GM21717 (cell line): ENCODE measurements around the gene ZNF385C.
"Not testable (repeated sequence)": the region's sequence is repeated elsewhere in the genome, so short reads cannot be mapped to it uniquely, and the experiment has no call there.

Experiments
- ATAC-seq: cut with Tn5 transposase; IDR thresholded peaks from one replicate; pipeline ENCODE4 v1.9.1; 2021; ENCODE audit warnings: mild to moderate bottlenecking, moderate library complexity; ENCODE audit not compliant: unreplicated experiment

ZNF385C gene

DNA sequence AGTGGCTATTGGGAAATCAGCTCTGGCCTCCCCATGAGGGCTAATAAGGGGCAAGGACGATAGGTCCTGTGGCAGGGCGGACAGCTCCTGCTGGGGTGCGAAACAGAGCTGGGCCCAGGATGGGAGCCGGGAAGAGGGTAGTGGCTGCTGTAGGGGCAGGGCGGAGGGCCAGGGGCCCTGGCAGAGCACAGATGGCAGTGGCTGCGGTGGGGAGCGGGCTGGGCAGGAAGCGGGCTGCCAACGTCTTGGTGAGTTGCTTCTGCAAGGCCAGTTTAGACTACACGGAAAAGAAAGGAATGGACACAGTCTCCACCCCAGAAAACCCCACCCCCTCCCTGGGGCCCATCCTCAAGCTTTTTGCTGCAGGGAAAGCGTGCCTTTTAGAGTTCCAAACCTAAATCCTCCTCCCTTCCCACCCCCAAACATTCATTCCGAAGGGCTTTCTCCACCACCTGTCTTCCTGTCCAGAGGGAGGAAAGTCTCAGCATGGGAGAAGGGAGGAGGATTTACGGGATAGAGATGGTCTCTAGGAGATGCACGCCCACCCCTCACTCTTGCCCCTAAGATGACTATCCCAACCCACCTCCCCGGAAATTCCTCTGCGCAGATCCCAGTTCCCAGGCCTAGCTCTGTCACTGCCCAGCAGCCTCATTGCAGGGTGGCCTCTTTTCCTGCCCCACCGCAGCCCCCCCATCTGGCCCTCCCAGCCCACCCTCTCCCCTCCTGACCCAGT, 71.2 kb downstream of the ZNF385C start:
- no peak for ATAC-seq

DNA sequence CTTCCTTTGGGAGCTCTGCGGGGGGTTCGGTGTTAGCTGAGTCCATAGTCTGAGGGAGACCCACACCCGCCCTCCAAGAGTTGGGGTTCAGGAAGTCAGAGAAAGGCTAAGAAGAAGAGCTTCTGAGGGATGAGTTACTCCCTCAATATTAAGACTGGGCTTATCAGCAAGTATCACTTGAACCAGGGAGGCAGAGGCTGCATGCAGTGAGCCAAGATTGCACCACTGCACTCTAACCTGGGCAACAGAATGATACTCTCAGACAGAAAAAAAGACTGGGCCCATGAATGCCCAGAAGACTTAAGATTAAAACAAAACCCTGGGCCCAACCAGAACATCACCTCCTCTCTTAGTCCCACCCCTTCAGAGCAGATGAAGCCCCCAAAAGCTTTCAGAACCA, 72.3 kb downstream of the ZNF385C start:
- no peak for ATAC-seq

DNA sequence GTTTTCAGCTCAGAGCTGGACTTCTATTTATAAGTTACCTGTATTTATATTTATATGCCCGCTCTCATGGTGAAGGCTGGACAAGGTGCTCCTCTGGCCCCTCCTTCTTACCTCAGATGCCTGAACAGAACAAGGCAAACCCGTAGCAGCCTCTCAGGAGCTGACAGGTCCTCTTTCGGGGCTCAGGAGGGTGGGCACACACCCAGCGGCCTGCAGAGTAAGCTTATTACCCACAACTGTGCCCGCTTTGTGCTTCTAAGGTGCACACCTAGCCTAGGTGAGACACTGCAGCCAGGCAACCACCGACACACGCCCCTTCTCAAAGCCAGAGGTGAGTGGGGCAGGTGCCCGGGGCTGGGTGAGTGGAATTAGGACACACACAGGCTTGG, 73.1 kb downstream of the ZNF385C start:
- ATAC-seq = no peak

DNA sequence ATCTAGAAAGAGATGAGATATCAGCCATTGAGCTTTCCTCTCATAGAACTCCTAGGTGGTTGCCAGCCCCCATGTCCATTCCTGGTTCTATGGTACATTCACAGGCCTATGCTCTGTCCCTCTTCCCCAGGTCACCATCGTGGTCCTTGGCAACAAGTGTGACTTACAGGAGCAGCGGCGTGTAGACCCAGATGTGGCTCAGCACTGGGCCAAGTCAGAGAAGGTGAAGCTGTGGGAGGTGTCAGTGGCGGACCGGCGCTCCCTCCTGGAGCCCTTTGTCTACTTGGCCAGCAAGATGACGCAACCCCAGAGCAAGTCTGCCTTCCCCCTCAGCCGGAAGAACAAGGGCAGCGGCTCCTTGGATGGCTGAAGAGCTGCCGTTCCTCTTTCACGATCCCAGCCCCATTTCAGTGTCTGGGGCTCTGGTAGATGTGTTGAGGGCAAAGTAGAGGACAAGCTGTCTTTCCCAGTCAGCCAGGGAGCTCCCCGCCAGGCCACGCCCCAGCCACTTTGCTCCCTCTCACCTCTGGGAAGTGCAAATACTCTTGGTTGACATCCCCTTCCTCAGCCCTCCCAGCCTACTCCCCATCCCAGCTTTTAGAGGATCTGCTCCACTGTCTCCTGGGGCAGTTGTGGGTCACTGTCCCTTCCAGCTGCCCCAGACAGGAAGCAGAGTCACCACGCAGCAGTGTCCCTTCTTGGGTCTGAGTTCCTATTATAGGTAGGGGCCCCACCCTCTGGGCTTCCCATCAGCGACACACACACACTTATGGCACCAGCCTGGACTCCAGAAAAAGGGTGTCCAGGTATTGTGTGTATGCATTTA, 74.5 kb downstream of the ZNF385C start:
- no peak for ATAC-seq

DNA sequence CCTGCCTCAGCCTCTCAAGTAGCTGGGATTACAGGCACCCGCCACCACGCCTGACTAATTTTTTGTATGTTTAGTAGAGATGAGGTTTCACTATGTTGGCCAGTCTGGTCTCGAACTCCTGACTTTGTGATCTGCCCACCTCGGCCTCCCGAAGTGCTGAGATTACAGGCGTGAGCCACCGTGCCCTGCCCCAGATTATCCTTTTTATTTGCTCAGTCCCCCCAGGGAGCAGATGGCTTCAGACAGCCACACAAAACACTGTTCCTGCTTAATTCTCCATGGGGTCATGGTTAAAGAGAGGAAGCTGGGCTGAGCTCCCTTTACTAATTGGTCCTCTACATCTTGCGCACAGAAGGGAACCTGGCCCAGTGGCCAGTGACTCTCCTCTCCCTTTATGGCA, 77.4 kb downstream of the ZNF385C start:
- ATAC-seq = not testable (repeated sequence)

DNA sequence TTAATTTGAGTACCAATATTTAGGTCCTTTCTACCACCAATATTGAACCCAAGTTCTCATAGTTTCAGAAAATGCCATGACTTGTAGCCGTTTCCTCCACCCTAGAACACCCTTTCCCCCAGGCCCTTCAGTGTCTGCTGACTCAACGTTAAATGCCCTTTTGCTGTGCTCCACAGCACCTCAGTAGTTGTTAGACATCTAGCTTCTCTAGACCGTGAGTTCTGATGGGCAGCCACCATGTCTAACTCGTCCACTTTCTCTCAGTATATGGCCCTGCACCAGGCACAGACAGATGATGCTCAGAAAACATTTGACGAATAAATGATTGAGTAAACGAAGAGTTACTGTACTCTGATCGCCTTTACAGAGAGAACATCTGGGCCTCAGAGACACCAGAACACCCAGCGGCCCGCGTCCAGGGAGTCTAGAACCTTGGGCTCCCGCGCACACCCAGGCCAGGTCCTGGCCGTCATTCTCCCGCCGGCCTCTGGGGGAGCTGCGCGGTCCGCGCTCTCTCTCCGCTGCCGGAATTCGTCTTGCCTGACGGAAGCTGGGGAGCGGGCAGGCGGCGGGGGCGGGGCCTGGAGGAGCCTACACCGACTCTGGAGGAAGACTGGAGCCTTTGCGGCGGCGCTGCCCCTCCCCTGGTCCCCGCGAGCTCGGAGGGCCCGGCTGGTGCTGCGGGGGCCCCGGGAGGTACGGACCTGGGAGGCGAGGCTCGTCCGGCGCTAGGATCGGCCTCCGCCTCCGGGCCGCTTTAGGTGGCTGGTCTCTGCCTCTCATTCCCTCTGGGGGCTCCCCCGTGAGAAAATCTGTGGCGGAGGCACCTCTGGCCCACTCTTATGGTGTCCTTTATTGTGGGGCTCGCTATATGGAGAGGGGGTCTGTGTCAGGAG, 78.5 kb downstream of the ZNF385C start, which contains the start of gene NKIRAS2:
TSS of gene NKIRAS2 (plus strand) at position 582 of the 896 bp plus-strand sequence. CDS start 1,488 bp downstream, outside the sequence.
- peak; percentile 40 for ATAC-seq

DNA sequence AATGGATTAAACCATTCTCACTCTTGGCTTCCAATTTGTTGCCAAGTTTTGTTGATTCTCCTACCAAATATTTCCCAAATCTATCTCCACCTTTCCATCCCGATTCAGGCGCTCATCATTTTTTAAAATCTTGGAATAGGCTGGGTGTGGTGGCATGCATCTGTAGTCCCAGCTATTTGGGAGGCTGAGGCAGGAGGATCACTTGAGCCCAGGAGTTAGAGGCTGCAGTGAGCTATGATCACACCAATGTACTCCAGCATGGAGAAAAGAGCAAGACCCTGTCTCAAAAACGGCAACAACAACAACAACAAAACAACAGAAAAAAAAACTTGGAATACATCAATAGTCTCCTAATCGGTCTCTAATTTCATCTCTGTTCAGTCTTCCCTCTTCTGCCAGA, 79.3 kb downstream of the ZNF385C start:
- ATAC-seq = no peak

DNA sequence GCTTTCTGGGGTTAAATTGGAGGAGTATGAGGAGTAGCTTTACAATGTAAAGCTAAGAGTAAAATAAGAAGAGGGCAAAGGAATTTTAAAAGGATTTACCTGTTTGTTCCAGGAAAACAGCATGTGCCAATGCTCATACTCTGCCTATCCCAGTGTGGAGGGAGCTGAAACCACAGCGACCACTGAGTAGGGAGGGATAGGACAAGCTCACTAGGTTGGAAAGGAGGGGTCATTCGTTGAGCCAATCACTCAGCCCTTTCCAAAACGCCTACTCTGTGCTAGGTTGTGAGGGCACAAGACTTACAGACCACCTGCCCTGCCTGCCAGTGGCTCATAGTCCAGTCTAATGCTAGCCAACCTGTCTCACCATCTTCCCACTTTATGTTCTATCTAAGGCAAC, 79.9 kb downstream of the ZNF385C start:
- ATAC-seq = no peak

DNA sequence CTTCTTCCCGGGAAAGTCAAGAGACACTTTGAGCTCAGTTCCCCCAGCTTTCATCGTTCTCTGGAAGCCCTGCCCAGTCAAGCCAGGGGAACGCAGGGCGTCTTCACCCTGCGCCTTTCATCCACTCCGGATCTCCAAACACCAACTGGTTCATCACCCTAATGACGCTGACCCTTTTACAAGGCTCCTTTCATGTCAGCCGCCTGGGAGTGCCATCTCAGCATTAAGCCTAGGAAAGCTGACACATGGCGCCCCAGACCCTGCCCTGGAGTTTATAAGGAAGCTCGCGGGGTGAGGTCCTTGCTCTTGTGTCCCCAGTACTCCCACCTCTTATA, 80.4 kb downstream of the ZNF385C start:
- no peak for ATAC-seq

DNA sequence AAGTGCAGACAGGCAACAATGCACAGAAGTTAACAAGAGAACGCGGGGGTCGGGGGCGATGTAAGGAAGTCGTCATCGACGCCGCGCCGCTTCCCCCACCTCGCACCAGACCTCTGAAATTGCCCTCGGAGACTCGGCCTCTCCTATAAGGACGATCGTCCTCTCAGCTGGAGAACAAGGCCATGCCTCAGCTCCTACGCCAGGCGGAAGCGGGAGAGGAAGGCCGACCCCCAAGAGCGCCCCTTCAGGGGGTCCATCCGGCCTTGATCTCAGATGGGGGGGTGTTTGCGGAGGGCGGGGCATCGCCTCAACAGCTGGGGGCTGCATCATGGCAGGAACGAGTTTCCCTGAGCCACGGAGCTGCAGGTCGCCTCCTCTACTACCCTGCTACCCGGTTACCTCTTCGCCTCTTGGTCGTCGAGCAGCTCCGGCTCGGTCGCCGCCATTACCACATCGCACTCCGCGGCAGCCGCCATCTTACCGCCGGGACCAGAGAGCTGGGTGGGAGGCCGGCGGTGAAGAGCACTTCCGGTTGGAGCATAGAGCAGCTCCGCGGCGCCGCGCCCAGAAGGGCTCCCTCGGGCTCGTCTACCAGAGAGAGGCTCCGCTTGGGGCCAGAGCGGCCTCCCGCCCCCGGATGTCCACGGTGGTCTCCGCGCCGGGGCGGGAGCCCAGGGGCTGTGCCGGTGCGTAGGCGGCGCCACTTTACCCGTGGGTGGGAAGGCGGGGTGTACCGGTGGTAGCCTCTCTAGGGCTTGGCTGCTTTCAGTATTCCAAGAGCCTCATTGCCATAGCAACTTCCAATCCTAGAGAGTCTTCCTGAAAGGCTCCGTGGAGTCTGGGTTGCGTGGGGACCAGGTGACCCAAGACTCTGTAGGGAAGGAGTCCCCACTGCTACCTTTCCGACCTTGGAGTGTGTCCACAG, 81.1 kb downstream of the ZNF385C start, which contains the start of gene DNAJC7:
TSS of gene DNAJC7 (minus strand) at position 499 of the 925 bp plus-strand sequence. CDS start at position 476, 23 bp downstream.
- peak; percentile 75 for ATAC-seq

DNA sequence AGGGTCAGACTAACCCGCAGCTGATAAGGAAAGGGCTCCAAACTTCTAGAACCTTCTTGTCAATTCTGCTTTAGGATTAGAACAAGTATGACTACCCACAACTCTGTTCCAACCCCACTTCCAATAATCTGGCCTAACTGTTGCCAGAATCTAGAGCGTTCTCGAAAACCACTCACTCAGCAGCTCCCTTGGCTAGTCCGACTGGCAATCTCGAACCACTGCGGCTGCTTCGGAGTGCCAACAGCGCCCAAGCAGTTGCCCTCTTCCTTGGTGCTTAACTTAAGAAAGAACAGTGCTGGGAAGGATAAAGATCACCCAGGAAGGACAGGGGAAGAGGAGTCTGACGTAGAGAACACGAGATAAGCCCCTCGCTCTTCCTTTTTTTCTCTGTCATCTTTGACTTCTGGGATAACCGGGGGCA, 81.9 kb downstream of the ZNF385C start:
- no peak for ATAC-seq

DNA sequence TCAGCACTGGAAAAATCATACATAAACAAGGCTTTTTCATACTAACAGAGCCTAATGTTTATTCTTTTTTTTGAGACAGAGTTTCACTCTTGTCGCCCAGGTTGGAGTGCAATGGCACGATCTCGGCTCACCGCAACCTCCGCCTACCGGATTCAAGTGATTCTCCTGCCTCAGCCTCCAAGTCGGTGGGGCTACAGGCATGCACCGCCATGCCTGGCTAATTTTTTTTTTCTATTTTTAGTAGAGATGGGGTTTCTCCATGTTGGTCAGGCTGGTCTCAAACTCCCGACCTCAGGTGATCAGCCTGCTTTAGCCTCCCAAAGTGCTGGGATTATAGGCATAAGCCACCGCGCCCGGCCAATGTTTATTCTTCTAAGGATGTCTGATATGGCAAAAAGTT, 84.5 kb downstream of the ZNF385C start:
- not testable (repeated sequence) for ATAC-seq

DNA sequence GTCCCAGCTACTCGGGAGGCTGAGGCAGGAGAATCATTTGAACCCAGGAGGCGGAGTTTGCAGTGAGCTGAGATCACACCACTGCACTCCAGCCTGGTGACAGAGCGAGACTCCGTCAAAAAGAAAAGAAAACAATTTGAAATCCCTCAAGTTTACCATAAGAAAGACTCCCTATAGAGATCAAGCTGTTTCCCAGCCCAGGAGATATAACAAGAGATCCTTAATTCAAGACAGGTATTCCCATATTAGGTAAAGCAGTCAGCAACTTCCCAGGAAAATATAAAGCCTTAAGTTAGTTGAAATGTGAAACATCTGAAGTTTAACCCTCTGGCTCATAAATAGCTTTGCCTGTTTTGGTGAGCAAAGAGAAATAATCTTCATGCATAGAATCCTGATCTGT, 85.9 kb downstream of the ZNF385C start:
- not testable (repeated sequence) for ATAC-seq

DNA sequence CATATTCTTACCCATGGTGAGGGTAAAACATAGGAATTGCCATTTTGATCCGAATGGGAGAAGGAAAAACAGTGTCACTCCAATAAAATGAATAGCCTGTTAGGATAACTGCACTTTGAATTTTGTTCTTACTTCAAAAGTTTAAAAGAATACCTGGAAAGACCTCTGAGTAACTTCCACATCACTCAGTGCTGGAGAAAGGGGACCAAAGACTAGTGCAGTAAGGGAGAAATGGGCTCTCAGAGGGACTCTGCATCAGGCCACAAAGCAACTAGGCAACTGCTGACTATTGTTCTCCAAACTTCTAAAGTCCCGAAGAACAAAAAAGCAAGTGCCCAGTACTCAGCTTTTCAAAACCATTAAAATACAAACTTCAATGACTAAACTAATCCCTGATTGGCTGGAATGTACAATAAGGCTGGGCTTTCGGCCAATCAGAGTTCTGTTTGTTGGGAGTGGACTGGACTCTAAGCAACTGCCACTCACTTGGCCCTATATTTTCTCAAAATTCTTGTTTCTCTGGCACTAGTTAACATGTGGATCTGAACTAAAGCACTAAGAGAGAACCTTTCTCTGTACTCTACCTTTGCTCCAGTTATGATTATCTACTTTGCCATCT, 87.3 kb downstream of the ZNF385C start:
- no peak for ATAC-seq

DNA sequence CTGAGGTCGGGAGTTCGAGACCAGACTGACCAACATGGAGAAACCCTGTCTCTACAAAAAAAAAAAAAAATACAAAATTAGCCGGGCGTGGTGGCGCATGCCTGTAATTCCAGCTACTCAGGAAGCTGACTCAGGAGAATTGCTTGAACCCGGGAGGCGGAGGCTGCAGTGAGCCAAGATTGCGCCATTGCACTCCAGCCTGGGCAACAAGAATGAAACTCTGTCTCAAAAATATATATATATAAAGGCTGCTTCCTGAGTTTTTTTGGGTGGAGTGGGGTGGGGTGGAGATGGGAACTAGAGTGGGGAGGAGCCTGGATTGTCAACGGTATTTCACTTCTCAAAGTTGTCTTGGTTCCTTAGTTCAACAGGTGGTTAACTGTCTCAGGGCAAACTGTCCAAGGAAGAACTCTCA, 88.0 kb downstream of the ZNF385C start:
- not testable (repeated sequence) for ATAC-seq

DNA sequence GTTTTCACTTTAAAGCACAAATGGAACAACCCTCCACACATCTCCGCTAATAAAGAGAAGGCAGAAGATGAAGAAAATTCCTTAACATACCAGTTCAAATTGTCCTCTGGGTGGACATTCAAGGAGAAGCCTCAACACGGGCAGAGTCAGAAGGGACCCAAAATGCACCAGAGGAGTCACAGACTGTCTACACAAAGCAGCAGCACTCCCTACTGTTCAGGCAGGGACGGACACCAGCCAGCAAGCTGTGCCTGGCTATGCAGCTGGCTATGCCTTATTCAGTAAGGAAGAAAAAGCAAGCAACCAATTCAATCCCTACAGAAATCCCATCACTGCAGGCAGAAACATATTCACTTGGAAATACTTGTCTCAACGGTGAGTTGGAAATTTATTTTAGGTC, 89.1 kb downstream of the ZNF385C start:
- ATAC-seq = no peak

DNA sequence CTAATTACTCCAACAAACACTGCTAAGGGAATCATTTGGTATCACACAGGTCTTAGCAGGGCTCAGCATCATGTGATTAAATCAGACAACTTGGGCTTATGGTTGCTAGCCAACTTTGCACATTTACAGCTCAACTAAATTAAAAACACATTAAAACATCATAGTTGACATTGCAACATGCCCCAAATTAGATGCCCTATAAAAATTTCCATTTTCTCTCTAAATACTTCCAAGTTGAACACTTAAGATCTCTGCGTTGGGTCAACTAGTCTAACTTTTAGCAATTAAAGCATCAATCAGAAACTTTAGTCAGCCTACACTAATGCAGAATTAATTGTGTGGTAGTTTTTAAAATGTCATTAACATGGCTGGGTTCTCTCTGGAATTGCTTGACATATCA, 93.1 kb downstream of the ZNF385C start:
- no peak for ATAC-seq

DNA sequence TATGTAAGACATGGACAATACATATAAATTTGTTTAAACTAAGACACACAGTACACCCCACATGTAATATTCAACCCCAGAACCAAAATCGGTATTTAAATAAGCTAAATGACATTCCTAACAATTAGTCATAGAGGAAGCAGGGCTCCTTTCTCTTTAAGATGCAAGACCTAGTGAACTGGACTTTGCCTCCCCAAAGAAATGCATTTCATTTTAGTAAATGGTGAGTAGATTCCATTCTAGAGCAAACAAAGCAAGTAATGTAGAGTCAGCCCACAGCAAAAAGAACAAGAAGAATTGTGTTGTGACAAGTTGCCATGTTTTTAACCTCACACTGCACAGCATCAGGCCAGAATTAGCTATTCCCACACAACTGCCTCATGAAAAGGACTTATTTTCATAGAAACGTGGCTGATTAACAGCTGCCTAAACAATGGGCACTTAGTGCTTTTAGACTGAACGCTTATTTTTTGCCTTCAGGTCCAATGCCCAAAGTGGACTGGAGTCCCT, 95.4 kb downstream of the ZNF385C start:
- no peak for ATAC-seq

DNA sequence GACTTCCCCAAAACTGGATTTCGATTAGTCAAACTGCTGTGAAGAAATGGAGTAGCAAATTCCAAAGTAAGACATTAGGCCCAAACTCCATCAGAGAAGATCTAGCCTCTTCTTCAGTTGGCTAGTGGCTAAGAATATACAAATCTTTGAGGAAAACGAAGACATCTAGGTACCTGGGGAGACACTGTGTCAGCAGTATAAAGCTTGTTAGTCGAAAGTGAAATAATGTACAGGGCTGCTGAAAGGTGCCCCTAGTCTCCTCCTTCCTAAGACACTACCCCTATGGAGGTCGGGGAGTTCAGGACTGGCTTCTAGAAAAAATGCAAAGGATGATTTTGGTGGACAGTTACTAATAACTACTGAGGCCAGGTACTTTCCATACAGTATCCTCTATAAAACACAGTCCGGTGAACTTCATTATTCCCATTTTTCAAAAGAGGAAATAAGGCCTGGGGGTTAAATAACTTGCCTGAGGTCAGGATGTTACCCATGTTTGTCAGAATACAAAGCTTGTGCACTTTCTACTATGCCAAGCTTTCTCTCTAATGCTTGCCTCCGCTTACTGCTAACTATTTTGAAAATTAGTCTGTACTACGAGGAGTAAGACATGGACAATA, 96.0 kb downstream of the ZNF385C start:
- ATAC-seq = no peak
